Retinal pigment epithelial cell (primary cell): Measurements from ENCODE around the gene POLR3B.
"Not testable (repeated sequence)": the region's sequence is repeated elsewhere in the genome, so short reads cannot be mapped to it uniquely, and the experiment has no call there.

Source experiments
- DNase-seq: peaks from one replicate; pipeline ENCODE4 v3.0.0-alpha.2; 2010; ENCODE audit warnings: low read depth
- H3K4me3 ChIP-seq: 2 replicates; pipeline ENCODE4 v1.5.1; 2011; ENCODE audit warnings: mild to moderate bottlenecking, low read length, control low read depth, moderate library complexity
- CTCF ChIP-seq: conservative IDR thresholded peaks from 2 replicates; pipeline ENCODE4 v1.5.1; 2011; ENCODE audit warnings: low read depth, low read length, control low read depth, inconsistent platforms

Gene POLR3B

GRCh38 chr12:106378788-106379187 lies 21.2 kb downstream of the POLR3B start:
- no peak for DNase-seq
- TF ChIP-seq CTCF, result no peak
- no peak overlapping the region for H3K4me3 ChIP-seq

GRCh38 chr12:106380954-106381353 lies 23.4 kb downstream of the POLR3B start:
- DNase-seq, result no peak
- no peak overlapping the region for H3K4me3 ChIP-seq
- TF ChIP-seq CTCF, result no peak

GRCh38 chr12:106381866-106382265 lies 24.3 kb downstream of the POLR3B start:
- not testable (repeated sequence) for H3K4me3 ChIP-seq, DNase-seq

GRCh38 chr12:106386813-106387535 lies 29.4 kb downstream of the POLR3B start:
- no peak overlapping the region for H3K4me3 ChIP-seq
- TF ChIP-seq CTCF, result no peak
- DNase-seq, result no peak

GRCh38 chr12:106387848-106388377 lies 30.4 kb downstream of the POLR3B start:
- DNase-seq, result no peak
- no peak for TF ChIP-seq CTCF
- no peak overlapping the region for H3K4me3 ChIP-seq

- TF ChIP-seq CTCF, result no peak
- DNase-seq, result no peak
- no peak overlapping the region for H3K4me3 ChIP-seq
Measured at GRCh38 chr12:106389151-106389550, 31.6 kb downstream of the POLR3B start.

GRCh38 chr12:106392759-106393158 lies 35.2 kb downstream of the POLR3B start:
- H3K4me3 ChIP-seq, result no peak overlapping the region
- no peak for TF ChIP-seq CTCF
- DNase-seq, result no peak
